Transverse colon (tissue), 4 donors: ENCODE measurements around the gene CFAP61.

Source experiments
- CTCF ChIP-seq, 5 experiments: fragments of 200-600 bp in 3 of 5; fragments of 450-650 bp in 2 of 5; sonication (generic) in 3 of 5; IDR thresholded peaks; 1 replicate in 2 of 5; 2 replicates in 3 of 5; pipeline ENCODE4 v1.5.1; 2016 to 2017; ENCODE audit warnings: antibody characterized with exemption in 5 of 5, inconsistent platforms in 3 of 5, mild to moderate bottlenecking in 2 of 5, moderate library complexity in 1 of 5
- EP300 ChIP-seq: sonication (generic); formaldehyde crosslinking; IDR thresholded peaks from one replicate; pipeline ENCODE4 v1.6.1; 2017; ENCODE audit warnings: antibody characterized with exemption, low read depth
- POLR2A ChIP-seq: fragments of 450-650 bp; IDR thresholded peaks from one replicate; pipeline ENCODE4 v1.6.1; 2016; ENCODE audit warnings: antibody characterized with exemption, mild to moderate bottlenecking, moderate library complexity
- POLR2AphosphoS5 ChIP-seq, 3 donors: sonication (generic); formaldehyde crosslinking; IDR thresholded peaks; one replicate each; pipeline ENCODE4 v1.6.1; 2016; ENCODE audit warnings: antibody characterized with exemption in 3 of 3

GRCh38 chr20:20036756-20037155 lies 15.6 kb upstream of the CFAP61 start:
- TF ChIP-seq CTCF (IDR thresholded peaks at IDR 0.05) = no peak
- TF ChIP-seq POLR2A = no peak
- no peak for TF ChIP-seq EP300
- TF ChIP-seq POLR2AphosphoS5 (IDR thresholded peaks at IDR 0.05) = no peak
